GM21515 (cell line): ENCODE measurements around the gene ACTN4.

Experiments
- ATAC-seq: cut with Tn5 transposase; IDR thresholded peaks from one replicate; pipeline ENCODE4 v1.9.1; 2021; ENCODE audit not compliant: unreplicated experiment

ACTN4 gene

DNA sequence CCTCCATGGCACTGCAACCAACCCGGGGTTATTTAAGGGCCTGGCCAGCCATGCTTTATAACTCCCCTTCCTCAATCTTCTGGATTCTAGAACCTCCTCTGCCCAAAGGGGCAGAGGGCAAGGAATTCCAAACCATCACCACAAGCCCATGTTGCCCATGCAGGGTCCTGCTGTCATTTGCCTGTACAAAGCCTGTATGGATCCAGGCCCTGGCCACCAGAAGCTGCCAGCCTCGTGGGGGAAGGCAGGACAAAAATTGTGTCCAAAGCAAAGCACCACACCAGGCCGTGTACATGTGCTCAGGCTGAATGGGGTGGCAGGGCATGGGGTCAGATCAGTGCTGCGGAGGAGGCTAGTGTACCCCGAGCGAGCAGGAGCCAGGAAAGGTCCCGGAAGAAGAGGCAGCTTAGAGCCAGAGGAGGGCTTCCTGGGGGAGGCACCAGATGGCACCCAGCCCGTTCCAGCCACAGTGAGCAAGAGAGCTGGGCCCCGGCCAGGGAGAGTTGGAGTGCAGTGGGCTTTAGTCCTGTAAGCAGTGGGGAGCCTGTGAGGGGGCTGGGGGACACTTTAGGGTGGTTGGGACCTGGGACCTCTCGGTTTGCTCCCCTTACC lies 61.1 kb downstream of the ACTN4 start:
- ATAC-seq: no peak

DNA sequence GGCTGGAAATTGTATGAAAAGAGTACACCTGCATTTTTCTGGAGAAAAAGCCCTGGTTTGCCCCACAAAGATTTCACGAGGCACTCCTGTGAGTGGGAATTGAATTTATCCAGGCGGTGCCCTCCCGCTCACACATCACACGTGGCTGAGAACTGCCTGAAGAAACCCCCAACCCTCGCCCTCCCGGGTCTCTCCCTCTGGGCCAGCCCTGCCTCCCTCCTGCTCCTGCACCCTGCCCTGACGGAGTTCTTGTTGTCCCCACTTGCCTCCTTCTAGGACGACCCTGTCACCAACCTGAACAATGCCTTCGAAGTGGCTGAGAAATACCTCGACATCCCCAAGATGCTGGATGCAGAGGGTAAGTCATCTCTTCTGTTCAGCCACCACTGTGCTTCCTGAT lies 61.7 kb downstream of the ACTN4 start:
- ATAC-seq: no peak

DNA sequence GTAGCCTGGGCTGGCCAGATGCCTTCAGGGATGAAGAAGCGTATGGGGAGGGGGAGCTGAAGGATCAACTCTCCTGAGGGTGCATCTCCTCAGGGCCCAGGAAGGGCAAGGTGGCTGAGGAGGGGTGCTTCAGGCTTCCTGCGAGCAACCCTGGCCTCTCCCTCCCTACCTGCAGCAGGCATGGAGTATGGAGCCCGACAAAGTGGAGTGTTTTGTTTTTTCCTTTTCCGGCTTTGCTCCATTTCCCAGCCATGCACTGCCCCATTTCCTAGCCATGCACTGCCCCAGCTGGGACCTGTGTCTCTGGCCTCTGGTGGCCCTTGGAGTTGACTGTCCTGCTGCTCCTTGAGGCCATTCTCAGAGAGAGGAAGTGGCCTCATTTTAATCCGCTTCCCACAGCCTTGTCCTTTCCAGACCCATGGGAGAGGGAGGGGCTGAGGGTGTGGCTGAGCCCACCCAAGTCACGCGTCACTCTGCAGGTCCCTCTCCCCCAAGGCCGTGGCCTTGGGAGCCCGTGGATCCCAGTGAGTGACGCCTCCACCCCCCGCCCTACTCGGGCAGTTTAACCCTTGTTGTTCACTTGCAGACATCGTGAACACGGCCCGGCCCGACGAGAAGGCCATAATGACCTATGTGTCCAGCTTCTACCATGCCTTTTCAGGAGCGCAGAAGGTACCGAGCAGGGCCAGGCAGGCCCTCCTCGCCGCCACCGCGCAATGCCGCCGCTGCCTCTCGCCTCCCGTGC lies 62.4 kb downstream of the ACTN4 start:
- ATAC-seq: no peak

DNA sequence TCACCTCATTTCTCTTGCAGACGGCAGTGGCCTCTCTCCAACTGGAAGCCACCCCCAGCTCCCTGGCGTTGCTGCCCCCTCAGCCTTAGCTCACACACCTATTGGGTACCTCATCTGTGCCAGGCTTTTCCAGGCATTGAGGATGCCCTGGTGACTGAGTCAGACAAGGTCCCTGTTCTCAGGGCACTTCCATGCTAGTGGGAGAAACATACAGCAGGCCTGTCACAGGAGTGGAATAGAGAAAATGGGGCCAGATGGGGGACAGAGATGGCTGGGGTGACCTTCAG lies 62.9 kb downstream of the ACTN4 start:
- ATAC-seq: no peak

DNA sequence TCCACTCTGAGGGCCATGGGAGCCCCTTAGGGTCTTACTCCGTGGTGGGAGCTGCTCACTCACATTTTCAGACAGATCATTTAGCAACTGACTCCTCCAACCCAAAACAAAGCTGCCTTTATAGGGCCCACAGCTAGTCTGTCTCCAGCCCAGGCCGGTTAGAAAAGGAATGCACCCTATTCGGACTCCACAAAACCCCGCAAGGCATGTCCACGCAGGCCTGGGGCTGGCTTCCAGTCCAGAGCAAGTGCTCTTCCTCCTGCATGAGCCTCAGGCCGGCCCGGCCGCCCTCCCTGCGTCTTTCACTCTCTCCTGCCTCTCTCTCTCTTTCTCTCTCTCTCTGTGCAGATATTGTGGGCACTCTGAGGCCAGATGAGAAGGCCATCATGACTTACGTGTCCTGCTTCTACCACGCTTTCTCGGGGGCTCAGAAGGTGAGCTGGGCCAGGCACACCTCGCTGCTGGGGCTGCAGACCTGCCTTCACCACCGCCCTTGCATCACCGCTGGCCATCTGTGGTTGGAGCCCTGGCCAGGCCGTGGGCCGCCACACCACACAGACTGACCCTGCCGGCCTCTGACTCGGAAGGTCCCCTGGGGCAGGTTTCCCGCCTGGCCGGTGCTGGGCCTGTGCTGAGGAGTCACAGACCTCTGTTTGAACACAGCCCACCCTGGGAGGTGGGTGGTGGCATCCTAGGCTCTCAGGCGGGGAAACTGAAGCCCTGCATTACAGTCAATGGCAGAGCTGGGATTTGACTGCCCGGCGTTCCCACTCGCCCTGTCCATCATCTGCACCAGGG lies 63.7 kb downstream of the ACTN4 start:
- ATAC-seq: no peak

DNA sequence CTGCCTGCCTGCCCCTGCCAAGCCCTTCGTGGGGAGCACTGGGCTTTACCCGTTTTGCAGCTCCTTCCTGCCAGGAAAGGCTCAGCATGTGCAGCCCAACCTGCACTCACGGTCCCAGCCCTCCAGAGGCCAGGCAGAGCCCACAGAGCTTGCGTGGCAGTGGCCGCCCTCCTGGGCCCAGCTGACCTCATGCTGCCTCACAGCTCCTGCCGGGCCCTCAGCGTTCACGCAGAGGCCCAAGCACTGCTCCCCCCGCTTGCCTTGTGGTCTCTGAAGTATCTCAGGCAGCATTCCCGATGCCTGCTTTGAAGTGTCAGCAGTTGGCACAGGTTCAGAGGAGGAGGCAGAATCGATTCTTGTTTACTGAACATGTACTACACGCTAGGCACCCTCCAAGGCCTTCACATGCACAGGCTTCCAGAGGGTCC lies 64.3 kb downstream of the ACTN4 start:
- no peak for ATAC-seq

DNA sequence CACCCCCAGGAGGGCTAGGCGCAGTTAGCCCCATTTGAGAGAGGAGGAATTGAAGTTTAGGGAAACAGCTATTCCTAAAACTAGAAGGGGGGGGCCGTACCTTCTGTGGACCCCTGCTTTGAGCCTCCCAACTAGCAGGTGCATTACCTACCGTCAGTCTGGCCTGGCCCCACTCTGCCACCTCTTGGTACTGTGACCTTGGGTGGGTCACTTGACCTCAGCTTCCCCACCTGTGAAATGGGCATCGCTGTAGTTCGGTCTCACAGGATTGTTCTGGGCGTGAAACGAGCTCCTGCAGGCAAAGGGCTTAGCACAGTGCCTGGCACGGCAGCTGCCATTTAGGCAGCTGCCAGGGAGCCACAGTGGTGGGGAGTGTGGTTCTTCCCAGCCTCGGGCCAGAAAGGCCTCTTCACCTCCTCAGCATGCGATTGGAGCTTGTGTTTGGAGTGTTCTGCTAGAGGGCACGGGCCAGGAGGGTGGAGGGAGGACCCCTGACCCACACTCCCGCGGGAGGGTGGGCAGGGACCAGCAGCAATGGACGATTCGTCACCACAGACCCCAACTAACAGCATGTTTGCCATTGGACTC lies 64.8 kb downstream of the ACTN4 start:
- no peak for ATAC-seq

DNA sequence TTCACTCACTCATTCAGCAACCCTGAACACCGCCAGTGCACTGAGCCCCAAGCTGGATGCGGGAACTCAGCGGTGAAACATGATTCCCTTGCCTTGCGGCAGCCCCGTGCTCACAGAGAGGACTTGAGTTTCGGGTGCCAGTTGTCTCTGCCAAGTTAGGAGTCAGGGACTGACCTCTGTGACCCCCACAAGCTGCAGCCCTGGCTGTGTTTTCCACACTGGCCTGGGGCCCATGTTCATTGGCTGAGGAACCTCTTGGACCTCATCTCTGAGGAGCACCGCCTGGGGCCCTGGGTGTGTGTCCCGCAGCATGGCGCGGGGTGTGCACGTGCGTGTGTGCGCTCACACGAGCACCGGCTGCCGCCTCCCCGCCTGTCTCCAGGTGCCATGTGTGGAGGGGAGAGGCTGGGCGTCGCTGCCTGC lies 65.8 kb downstream of the ACTN4 start:
- ATAC-seq: no peak

DNA sequence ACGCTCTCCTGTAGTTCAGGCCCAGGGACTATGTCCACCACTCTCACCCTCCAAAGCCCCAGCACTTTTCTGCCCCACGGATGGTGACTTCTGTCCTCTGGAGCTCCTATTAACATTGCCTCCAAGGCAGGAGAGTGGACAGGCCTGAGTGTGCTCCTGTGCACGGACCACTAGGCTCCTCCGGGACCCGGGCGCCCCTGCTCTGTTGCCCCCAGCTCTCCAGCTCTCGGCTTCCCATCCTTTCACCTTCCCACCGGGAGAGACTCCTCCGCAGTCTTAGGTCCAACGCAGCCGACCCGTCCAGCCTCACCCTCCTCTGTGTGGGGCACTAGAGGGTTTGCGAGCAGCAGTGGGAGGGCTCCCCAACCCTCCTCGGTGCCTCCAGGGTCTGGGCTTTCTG lies 66.4 kb downstream of the ACTN4 start:
- no peak for ATAC-seq

DNA sequence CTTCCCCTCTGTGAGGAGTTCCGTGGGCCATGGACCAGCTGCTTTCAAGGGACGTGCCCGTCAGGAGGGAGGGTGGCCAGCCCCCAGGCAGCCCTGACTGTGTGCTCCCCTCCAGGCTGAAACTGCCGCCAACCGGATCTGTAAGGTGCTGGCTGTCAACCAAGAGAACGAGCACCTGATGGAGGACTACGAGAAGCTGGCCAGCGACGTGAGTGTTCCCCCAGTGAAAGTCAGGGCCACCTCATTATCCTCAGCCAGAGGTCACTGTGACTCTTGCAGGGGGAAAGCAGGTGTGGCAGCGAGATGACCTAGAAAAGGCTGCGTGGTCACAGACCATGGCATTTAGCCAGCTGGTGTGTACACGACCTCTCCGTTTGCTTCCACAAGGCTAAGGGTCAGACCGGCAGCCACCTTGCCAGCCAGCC lies 66.9 kb downstream of the ACTN4 start:
- no peak for ATAC-seq

DNA sequence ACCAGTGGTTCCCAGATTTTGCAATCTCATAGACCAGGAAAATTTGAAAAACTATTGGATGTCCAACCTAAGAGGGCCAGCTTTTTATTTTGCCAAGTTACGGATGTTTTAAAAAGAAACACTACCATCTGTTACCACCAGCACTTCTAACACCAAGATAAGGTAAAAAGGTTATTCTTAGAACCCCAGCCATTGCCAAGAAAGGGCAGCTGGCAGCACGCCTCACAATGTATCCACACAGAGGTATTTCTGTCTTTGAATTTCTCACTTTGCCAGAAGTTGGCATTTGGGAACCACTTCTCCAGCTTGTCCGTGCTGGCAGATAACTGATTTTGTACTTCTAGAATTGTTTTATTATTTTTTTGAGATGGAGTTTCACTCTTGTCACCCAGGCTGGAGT lies 68.1 kb downstream of the ACTN4 start:
- ATAC-seq: no peak

DNA sequence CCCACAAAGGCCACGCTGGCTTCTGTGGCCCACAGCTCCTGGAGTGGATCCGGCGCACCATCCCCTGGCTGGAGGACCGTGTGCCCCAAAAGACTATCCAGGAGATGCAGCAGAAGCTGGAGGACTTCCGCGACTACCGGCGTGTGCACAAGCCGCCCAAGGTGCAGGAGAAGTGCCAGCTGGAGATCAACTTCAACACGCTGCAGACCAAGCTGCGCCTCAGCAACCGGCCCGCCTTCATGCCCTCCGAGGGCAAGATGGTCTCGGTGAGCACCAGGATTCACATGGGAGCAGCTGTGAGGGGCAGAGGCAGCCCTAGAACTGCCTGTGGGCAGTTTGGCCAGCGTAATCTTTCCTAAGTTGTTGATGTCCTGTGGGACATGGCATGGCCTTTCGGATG lies 69.6 kb downstream of the ACTN4 start:
- ATAC-seq: no peak

DNA sequence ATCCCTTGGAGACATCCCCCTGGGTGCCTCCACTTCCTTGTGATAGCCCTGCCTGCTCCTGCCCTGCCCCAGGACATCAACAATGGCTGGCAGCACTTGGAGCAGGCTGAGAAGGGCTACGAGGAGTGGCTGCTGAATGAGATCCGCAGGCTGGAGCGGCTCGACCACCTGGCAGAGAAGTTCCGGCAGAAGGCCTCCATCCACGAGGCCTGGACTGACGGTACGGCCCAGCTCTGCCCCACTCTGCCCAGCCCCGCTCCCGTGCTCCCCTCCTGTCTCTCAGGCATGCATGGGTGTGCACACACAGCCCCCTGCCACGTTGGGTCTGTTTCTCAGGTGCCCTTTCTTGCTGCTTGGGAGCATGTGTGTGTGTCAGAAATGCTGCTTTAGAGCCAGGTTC lies 70.4 kb downstream of the ACTN4 start:
- ATAC-seq: no peak

DNA sequence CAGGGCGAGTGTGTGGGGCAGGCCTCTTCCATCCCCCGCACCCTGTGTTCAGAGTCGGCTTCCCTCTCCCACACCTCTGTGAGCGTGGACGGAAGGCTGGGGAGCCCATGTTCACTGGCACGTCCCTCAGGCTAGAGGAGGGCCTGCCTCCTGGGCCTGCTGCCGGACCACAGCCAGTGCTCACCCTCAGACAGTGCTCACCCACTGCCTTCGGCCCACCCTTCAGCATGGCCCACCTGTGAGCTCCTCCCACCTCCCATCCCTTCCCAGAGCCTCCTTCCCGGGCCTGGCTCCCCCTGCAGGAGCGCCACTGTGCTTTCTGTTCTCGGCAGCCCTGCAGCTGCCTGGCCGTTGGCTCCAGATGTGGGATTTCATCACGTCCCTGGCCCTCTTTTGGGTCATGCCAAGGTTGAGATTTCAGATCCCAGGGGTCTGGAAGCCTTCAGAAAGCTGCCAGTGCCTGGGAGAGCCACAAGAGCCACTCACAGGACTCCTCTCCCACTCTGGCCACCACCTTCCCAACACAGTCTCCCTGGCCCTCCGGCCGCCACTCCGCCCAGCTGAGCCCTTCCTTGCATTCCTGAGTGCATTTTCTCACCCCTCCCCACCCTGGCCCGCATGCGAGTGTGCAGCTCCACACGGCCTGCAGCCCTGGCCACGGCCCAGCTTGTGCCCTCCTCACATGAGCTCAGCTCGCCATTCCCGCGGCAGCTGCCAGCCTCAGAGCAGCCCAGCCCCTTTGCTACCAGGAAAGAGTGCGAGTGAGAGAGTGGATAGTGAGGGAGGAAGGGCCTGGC lies 71.5 kb downstream of the ACTN4 start:
- ATAC-seq: no peak

DNA sequence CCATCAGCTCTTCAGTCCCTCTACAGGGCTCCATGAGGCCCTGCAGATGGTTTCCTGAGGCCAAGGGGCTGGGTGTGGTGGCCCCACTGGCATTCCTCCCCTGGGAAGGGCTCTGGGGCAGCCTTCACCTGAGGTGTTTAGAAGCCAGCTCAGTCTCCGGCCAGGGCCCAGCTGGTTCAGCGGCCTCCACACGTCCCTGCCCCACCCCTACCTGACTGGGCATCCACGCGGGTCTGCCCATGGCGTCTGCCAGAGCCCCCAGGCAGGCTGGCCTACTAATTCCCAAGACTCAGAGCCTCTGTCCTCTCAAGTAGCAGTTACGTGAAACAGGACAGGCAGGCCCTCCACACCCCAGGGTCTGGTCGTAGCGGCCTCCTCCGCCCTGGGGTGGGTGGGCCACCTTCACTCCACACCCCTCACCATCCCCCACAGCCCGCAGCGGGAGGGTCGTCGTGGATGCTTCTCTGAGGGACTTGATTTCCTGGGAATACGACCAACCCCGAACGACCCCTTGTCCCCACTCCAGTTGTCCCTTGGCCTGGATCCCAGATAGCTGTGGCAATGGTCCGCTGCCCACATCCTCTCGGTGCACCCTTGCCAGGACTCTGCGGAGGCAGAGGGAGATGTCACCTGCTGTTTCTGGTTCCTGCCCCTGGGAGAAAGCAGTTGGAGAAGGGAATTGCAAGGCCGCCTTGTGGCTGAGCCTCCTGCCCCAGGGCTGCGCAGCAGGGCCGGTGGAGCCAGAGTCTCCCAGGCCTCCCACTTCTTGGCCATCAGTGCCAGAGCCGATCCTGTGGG lies 72.5 kb downstream of the ACTN4 start:
- no peak for ATAC-seq

DNA sequence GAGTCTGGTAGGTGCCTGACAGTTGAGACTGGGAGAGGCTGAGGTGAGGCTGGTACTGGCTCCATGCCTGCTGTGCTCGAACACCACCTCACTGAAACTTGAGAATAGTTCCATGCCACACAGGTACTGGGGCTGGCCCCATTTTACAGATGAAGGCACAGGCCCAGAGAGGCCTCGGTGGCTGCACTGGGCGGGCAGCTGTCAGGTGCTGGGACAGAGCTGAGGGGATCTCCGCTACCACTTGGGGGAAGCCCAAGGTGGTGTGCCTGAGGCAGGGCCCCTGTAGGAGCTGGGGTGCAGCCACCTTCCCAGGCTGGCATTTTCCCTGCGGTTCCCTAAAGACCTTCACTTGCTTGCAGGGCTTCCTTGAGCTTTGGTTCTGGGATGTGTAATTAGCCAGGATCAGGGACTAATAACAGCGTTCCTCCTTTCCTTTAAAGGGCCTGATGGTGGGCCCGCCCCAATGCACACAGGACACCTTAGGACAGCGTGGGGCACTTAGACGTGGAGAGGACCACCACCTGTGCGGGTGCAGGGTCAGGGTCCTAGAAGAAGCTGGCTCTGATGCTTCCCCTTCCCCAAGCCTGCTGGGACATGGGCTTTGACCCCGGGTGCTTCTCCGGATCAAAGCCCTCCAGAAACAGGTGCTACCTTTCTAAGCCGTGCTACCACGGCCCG lies 73.2 kb downstream of the ACTN4 start:
- ATAC-seq: no peak

DNA sequence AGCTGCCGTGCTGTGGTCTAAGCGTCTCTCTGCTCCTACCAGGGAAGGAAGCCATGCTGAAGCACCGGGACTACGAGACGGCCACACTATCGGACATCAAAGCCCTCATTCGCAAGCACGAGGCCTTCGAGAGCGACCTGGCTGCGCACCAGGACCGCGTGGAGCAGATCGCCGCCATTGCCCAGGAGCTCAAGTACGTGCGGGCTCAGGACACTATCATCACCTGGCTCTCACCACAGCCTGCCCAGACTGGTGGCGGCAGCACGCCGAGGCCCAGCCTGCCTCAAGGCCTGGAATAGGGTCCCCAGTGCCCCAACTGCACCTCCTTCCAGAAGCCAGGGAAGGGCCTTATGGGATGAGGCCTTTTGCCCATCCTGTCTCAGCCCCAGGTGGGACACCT lies 74.0 kb downstream of the ACTN4 start:
- no peak for ATAC-seq

DNA sequence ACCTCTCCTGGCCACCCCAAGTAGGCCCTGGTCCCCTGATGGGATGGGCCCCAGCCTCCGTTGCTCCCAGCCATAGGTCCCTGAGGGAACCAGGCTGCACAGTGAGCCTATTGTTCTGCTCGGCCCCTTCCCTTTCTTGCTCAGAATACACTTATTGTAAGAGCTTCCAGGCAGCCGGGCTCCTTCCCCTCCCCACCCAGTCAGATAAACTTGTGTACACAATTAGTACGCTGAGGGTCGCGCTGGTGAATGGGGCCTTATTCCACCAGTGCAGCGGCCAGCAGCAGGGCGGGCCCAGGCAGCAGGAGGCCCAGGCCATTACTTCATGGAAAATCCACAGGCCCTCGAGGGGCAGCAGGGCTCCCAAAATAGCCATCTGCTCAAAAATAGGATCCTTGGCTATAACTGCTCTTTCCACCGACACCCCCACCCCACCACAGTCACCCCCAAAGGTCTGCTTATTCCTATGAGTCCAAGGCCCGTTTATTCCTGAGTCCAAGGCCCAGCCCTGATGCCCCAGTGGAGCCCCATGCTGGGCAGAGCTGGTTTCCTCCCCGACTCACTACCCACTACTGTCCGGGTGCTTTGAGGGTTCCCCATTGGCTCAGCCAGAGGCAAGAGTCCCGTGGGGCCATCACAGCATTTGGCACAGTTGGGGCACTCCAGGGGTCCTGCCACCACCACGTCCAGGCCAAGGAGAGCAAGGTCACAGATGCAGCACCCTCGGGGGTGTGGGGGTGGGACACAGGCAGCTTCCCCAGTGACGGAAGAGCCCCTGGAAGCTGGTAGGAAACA lies 74.7 kb downstream of the ACTN4 start:
- ATAC-seq: no peak
